ENCODE measurements around the gene SMPD3. TPM values are rescaled to one million over a fixed set of nuclear protein-coding genes. Genes with fewer than 3 reads are reported as not detected.

SMPD3 gene
- total RNA-seq, 4 donors from 2014 or later, result 0.22 to 0.38 TPM; not detected in 2

DNA sequence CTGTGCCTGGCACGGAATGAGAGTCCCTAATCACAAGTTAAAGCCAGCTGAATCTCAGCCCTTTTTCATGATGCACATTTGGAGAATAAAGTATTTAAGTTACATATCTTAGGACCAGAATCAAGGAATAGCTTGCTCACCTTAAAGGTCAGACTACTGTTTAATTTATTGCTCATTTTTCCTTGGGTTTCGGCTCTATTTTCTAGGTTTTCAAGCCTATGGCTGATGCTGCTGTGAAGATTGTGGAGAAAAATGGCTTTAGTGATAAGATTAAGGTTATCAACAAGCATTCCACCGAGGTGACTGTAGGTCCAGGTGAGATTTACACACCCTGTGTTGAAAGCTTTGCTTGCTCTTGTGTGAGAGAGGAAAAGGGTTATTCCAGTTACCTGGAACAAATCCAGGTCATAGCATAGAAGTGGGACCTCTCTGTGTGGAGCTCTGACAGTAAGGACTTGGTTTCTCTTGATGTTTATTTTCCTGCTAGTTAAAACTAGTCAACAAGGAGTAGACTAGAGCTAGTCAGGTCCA lies 119.4 kb downstream of the SMPD3 start:
- TF ChIP-seq, protein P1, sequence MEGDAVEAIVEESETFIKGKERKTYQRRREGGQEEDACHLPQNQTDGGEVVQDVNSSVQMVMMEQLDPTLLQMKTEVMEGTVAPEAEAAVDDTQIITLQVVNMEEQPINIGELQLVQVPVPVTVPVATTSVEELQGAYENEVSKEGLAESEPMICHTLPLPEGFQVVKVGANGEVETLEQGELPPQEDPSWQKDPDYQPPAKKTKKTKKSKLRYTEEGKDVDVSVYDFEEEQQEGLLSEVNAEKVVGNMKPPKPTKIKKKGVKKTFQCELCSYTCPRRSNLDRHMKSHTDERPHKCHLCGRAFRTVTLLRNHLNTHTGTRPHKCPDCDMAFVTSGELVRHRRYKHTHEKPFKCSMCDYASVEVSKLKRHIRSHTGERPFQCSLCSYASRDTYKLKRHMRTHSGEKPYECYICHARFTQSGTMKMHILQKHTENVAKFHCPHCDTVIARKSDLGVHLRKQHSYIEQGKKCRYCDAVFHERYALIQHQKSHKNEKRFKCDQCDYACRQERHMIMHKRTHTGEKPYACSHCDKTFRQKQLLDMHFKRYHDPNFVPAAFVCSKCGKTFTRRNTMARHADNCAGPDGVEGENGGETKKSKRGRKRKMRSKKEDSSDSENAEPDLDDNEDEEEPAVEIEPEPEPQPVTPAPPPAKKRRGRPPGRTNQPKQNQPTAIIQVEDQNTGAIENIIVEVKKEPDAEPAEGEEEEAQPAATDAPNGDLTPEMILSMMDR (IDR thresholded peaks at IDR 0.05; ENCODE audit: low read depth), result no peak

DNA sequence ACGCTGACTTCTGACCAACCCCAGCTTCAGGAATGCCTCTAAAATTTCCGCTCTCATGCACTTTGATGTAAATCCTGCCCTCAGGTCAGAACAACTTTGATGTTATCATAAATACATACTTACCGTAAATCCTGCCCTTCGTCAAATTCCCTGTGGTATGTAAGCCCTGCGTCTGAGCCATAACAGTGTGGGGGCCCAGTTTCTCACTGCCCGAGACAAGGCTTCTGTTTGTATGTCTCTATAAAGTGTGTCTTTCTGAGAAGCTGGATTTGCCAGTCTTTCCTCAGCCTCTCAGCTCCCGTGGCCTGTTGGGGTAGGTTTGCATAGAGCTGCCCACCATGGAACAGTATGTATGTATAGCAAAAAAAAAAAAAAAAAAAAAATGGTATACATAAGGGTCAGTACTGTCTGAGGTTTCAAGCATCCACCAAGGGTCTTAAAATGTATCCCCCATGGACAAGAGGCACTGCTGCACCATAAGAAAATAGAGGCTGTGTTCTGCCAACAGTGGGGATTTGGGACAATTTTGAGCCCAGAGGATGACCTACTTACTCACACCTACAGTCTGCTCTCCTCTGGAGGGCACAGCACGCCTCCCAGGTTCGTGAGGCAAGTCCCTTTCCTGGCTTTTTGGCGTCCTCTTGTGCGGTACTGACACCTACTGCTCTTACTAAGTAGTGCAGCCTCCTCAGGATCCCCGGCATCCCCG lies 120.0 kb downstream of the SMPD3 start:
- TF ChIP-seq, protein P1 (IDR thresholded peaks at IDR 0.05; ENCODE audit: low read depth), result no peak

DNA sequence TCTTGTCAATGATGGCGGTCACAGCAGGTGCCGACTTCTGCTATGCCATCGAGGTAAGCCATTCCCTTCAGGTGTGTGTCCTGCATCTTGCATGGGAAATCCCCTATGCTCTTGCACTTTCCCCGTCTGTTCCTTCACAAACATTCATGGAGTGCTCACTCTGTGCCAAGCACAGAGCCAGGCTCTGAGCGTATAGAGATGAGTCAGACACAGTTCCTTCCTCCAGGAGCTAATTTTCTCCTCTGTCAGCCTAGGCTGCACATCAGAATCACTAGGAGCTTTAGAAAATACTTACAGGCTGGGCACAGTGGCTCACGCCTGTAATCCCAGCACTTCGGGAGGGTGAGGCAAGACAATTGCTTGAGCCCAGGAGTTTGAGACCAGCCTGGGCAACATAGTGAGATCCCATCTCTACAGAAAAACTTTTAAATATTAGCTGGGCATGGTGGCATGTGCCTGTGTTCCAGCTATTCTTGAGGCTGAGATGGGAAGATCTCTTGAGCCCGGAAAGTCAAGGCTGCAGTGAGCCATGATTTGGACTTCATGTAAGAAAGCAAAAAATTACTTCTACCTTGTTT lies 123.4 kb downstream of the SMPD3 start:
- TF ChIP-seq, protein P1 (IDR thresholded peaks at IDR 0.05; ENCODE audit: low read depth), result no peak

DNA sequence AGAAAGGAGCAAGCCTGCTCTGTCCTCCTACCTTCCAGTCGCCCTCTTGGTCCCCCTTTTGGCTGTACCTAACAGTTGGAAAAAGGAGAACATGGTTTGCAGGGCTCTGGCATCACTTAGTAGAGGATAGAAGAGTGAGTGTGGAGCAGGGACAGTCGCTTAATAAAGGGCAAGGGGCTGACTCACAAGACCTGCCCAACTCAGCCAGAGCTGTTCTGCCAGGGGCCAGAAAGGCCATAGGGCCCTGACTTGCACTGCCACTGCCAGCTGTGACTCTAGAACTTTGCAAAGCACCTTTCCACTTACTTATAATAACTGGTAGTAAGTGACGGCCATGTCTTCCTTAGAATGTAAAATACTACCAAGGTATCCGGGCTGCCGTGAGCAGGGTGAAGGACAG lies 124.0 kb downstream of the SMPD3 start:
- TF ChIP-seq, protein P1 (IDR thresholded peaks at IDR 0.05; ENCODE audit: low read depth), result no peak

DNA sequence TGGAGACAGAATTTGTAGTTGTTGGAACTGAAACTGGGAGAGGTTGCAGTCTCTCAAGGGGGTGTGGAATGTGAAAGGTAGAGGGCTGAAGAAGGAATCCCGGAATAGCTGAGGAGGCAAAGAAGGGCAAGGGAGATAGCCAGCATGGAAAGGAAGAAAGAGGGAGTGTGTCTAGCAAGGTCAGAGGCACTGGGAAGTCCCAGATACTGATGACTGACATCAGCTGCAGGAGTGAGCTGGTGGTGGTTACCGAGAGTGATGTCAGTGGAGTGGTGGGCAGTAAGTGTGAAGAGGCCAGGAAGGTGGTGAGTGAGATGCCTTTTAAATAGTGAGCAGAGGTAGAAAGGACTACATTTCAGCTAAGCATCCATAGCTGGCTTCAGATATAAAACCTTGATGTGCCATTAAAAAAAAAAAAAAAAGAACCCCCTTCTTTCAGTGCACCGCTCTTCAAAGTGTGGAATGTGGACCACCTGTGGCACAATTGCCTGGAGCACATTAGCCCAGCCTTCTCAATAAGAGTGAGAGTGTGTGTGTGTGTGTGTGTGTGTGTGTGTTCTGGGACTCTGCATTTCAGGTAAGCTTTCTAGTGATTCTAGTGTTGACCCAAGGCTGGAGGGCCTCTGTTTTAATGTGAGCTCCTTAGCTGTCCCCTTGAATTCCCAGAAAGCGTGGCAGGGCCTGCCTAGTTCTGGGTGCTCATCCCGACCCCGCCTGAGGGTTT lies 129.0 kb downstream of the SMPD3 start:
- TF ChIP-seq, protein P1 (IDR thresholded peaks at IDR 0.05; ENCODE audit: low read depth), result no peak

DNA sequence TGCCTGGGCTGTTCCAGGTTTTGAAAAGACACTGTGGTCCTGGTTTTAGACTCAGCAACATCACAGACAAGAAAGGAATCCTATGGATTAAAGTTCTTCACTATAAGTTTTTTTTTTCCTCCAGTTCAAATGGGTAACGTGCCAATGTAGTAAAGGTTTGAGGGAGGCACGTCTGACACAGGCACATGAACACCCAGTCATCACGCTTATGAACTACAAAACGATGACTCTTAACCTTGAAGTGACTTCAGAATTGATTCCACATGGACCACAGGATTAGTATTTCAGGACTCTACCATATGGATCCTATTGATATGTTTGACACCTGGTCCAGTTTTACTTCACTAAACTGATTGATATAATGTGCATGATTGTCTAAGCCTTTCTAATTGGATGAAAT lies 135.2 kb downstream of the SMPD3 start:
- TF ChIP-seq, protein P1 (IDR thresholded peaks at IDR 0.05; ENCODE audit: low read depth), result no peak
